T follicular helper cell (primary cell): Measurements from ENCODE around the gene AS3MT.
A peak's percentile ranks its signal among the peaks of the same experiment; 100 is the strongest.
"Not testable (repeated sequence)": the region's sequence is repeated elsewhere in the genome, so short reads cannot be mapped to it uniquely, and the experiment has no call there.

Source experiments
- DNase-seq: peaks from one replicate; pipeline ENCODE4 v3.0.0-alpha.2; 2020; ENCODE audit warnings: low read depth

The AS3MT gene

DNA sequence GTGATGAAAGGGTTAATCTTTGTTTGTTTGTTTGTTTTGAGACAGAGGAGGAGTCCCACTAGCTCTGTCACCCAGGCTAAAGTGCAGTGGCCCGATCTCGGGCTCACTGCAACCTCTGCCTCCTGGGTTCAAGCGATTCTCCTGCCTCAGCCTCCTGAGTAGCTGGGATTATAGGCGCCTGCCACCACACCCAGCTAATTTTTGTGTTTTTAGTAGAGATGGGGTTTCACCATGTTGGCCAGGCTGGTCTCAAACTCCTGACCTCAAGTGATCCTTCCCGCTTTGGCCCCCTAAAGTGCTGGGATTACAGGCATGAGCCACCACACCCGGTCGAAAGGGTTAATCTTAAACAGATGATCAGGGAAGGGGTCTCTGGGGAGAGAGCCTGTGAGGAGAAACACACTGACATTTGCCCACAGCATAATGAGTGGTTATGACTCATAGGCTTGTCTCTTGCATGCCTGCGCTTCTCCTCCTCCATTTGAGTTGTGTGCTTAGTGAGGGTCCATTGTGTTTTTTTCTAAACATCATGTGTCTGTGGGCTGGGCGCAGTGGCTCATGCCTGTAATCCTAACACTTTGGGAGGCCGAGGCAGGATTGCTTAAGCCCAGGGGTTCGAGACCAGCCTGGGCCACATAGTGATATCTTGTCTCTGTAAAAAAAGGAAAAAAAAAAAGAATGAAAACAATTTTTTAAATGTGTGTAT, 13.4 kb upstream of the AS3MT start:
- not testable (repeated sequence) for DNase-seq

- DNase-seq = no peak
Measured at GRCh38 chr10:102856758-102857424, 12.4 kb upstream of the AS3MT start.

- no peak for DNase-seq
Measured at GRCh38 chr10:102859911-102860310, 9.4 kb upstream of the AS3MT start.

DNA sequence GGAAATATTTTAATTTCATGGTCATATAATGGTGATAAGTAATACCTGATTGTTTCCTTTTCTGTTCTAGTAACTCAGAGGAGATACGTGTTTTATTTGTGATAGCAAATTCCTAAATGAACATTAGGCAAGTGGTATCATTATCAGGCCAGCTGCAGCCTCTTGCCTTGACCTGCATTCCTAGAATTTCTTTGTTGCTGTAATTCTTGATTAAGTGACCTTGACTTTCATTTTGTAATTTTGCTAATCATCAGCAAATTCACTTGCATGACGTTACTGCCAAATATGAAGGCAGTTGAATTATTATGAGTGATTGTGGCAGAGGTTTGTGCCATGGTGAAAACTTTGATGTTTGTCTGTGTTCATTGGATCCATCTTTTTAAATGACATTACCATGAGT, 5.6 kb upstream of the AS3MT start:
- DNase-seq = no peak

DNA sequence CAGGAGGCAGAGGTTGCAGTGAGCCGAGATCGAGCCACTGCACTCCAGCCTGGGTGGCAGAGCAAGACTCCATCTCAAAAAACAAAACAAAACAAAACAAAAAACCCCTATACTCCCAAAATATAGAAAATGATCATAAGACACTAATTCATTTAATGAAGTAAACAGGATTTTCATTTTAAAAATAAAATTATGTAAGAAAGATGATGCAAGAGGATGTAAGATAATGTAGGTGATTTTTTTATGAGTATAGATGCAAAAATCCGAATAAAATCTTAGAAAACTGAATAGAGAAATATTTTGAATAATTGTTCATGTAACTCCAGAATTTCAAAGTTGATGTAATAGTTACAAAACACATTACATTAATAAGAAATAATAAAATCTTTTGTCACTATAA, 3.6 kb upstream of the AS3MT start:
- DNase-seq = no peak

DNA sequence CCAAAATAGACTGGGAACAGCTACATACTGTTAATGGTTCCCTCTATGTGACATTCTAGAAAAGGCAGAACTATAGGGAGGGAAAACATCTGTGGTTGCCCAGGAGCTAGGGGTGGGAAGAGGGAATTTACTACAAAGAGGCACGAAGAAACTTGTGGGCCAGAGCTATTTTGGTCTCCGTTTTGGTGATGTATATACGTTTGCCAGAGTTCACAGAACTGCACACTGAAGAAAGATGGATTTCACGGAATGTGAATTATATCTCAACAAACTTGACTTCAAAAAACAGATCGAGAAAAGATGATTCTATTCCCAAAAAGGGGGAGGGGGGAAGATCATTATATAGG, 386 bp upstream of the AS3MT start:
- DNase-seq = no peak

GRCh38 chr10:102870221-102870620, 951 bp downstream of the AS3MT start:
- no peak for DNase-seq

- DNase-seq = no peak
Measured at GRCh38 chr10:102872163-102872562, 2.9 kb downstream of the AS3MT start.

DNA sequence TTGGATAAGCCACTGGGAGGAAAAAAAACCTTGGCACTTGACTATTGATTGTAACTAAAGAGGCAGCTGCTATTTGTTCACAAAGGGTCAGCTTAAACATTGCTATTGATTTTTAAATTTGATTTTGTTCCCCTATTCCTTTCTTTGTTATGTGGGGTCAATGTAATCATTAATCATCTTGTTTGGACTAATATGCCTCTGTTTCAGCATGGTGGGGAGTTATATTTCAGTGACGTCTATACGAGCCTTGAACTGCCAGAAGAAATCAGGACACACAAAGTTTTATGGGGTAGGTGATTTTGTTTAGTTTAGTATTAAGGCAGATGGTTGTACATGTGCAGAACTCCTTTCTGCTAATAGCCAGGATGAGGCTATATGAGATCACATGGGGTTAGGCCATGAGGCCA, 7.5 kb downstream of the AS3MT start:
- no peak for DNase-seq

GRCh38 chr10:102878629-102879028, 9.4 kb downstream of the AS3MT start:
- no peak for DNase-seq

DNA sequence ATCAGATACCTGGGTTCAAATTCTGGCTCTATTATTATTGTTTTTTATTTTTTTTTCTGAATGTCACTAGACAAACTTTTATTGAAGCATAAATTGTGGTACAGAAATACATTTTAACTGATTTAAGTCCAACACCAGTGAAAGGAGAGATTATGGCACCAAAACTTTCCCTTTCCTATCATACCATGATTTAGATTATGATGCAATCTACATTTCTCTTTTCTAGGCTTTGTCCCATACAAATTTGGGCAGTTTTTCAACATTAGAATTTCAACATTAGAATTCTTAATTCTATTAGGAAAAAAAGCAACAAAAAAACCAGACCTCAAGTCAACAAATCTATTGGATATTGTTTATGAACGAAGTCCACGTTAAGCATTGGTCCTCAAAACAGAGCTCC, 11.0 kb downstream of the AS3MT start:
- DNase-seq = no peak

GRCh38 chr10:102888048-102888447, 18.8 kb downstream of the AS3MT start:
- no peak for DNase-seq

DNA sequence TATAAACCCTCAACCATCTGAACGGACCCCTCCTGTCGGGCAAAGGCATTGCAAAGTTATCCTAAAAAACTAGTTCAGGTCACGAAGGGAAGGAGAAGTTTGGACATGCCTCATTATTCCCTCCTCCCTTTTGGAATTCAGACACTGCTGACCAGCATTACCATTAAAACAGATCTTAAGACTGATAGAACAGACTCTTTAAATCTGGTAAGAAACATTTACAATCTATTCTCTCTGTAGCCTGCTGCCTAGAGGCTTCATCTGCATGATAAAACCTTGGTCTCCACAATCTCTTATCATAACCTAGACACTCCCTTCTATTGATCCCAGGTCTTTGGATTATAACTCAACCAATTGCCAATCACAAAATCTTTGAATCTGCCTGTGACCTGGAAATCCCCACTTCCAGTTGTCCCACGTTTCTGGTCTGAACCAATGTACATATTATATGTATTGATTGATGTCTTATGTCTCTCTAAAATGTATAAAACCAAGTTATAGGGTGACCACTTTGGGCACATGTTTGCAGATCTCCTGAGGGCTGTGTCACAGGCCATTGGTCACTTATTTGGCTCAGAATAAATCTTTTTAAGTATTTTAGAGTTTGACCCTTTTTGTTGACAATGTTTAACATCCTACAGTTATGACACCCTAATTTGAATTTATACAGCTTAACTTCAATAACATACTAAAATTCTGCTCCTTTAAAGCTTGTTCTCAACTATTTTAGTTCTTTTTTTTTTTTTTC, 25.4 kb downstream of the AS3MT start:
- no peak for DNase-seq

DNA sequence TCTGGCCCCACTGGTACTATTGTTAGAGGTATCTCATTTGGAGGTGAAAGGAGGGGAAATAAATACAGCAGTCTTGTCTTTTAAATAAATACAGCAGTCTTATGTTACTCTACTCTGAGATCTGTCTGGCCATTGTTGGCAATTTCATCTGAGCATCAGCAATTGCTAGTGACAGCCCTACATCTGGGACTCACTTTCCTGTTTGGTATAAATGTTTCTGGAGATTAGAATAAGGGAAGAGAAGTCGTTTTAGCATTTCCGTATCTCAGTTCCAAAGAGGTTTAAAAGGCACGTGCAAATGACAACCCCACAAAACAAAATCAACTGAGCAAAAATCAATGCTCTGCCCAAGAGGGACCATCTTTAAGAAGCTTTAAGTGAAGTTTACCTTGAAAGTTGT, 30.7 kb downstream of the AS3MT start:
- DNase-seq = no peak

GRCh38 chr10:102904346-102904745, 35.1 kb downstream of the AS3MT start:
- no peak for DNase-seq

- no peak for DNase-seq
Measured at GRCh38 chr10:102906507-102906906, 37.2 kb downstream of the AS3MT start.

GRCh38 chr10:102914781-102915180, 45.5 kb downstream of the AS3MT start:
- DNase-seq = no peak

DNA sequence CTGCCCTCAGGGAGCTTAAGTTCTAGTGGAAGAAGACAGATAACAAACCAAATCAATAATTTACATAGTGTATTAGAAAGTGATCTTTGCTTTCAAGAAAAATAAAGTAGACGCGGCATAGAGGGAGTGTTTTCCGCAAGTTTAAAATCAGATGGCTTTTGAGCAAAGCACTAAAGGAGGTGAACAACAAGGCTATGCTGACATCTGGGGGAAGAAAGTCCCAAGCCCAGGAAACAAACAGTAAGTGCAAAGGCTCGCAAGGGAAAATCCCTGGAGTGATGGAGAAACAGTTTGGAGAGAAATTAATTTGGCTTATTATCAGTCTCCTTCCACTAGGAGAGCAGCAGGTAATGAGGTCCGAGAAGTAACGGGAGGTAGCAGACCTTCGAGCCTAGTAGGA, 46.9 kb downstream of the AS3MT start:
- no peak for DNase-seq

- peak; percentile 74 for DNase-seq
Measured at GRCh38 chr10:102917314-102917961, 48.2 kb downstream of the AS3MT start.

- peak; percentile 100 for DNase-seq
Measured at GRCh38 chr10:102917962-102918816, 48.9 kb downstream of the AS3MT start, which contains the start of gene CNNM2. Gene CNNM2, plus strand, starts transcription at chr10:102918294. Its CDS starts 187 bp downstream, at chr10:102918481.

DNA sequence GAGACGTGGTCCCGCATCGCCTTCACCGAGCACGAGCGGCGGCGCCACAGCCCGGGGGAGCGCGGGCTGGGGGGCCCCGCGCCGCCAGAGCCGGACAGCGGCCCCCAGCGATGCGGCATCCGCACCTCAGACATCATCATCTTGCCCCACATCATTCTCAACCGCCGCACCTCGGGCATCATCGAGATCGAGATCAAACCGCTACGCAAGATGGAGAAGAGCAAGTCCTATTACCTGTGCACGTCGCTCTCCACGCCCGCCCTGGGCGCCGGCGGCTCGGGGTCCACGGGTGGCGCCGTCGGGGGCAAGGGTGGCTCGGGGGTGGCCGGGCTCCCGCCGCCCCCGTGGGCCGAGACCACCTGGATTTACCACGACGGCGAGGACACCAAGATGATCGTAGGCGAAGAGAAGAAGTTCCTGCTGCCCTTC, 49.6 kb downstream of the AS3MT start:
- no peak for DNase-seq
